Measurements from ENCODE around the gene MADCAM1. TPM values are rescaled to one million over a fixed set of nuclear protein-coding genes. Genes with fewer than 3 reads are reported as not detected.

The MADCAM1 gene
- total and polyA plus RNA-seq, 2 of the 8 experiments (the other 6 are each of a cell fraction or from before 2014, with no cell fraction given) = 2.3 to 3.0 TPM

DNA sequence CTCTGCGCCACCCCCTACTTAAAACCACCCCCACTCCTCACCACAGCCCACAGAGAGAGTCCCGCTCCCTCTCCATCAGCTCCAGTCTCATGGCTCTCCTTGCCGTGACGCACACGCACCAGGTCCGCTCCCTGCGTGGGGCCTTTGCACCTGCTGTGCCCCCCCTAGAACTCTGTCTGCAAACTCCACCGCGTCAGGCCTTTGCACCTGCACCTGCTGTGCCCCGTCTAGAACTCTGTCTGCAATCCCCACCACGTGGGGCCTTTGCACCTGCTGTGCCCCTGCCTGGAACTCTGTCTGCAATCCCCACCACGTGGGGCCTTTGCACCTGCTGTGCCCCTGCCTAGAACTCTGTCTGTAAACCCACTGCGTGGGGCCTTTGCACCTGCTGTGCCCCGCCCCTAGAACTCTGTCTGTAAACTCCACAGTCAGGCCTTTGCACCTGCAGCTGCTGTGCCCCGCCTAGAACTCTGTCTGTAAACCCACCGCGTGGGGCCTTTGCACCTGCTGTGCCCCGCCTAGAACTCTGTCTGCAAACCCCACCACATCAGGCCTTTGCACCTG lies 39.7 kb upstream of the MADCAM1 start (continued):
- TF ChIP-seq CHD7 (IDR thresholded peaks at IDR 0.05; ENCODE audit: insufficient replicate concordance, low read length) = no peak
- TF ChIP-seq SIX5 (IDR thresholded peaks at IDR 0.05; ENCODE audit: low read depth, low read length) = no peak
